Measurements from ENCODE around the gene COPS6.
"Not testable (repeated sequence)": the region's sequence is repeated elsewhere in the genome, so short reads cannot be mapped to it uniquely, and the experiment has no call there.

Gene COPS6

DNA sequence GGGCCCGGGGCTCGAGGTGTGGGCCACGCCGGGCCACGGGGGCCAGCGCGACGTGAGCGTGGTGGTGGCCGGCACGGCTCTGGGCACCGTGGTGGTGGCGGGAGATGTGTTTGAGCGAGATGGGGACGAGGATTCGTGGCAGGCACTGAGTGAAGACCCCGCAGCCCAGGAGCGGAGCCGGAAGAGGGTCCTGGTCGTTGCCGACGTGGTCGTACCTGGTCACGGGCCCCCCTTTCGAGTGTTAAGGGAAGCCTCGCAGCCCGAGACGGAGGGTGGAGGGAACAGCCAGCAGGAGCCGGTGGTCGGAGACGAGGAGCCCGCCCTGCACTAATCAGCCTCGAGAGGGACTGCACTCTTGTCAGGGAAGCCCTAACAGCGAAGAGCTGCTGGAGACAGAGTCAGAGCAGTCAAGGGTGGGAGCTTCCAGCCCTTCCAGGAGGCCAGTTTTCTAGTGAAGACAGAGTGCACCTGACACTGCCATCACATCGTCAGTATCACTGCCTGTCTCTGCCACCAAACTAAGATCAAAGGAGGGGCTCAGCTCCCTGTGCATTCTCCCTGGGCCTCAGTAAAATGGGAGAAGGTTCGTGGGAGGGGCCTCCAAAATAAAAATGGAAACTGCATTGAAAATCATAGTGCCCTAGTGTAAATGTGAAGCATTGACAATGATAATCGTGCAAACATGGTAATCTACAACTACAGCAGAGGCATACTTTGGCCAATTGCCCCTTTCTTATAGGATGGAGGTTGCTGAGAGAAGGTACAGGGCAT lies 39.3 kb downstream of the COPS6 start:
- DNase-seq = no peak

DNA sequence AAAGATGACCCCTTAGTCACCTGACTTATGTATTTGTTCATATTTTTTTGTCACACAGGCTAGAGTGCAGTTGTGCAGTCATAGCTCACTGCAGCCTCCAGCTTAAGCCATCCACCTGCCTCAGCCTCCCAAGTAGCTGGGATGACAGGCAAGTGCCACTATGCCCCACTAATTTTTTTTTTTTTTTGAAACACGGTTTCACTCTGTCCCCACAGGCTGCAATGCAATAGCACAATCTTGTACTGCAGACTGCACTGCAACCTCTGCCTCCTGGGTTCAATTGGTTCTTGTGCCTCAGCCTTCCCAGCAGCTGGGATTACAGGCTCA lies 39.8 kb downstream of the COPS6 start:
- no peak for DNase-seq

DNA sequence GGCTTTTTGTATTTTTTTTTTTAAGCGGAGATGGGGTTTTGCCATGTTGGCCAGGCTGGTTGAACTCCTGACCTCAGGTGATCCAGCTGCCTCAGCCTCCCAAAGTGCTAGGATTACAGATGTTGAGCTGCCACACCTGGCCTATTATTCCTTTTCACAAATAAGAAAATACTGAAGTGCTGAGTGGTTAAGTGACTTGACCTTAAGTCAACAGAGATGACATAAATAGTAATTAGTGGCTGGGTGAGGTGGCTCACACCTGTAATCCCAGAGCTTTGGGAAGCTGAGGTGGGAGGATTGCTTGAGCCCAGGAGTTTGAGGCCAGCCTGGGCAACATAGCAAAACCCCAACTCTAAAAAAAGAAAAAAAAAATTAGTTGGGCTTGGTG lies 41.4 kb downstream of the COPS6 start:
- DNase-seq = not testable (repeated sequence)

DNA sequence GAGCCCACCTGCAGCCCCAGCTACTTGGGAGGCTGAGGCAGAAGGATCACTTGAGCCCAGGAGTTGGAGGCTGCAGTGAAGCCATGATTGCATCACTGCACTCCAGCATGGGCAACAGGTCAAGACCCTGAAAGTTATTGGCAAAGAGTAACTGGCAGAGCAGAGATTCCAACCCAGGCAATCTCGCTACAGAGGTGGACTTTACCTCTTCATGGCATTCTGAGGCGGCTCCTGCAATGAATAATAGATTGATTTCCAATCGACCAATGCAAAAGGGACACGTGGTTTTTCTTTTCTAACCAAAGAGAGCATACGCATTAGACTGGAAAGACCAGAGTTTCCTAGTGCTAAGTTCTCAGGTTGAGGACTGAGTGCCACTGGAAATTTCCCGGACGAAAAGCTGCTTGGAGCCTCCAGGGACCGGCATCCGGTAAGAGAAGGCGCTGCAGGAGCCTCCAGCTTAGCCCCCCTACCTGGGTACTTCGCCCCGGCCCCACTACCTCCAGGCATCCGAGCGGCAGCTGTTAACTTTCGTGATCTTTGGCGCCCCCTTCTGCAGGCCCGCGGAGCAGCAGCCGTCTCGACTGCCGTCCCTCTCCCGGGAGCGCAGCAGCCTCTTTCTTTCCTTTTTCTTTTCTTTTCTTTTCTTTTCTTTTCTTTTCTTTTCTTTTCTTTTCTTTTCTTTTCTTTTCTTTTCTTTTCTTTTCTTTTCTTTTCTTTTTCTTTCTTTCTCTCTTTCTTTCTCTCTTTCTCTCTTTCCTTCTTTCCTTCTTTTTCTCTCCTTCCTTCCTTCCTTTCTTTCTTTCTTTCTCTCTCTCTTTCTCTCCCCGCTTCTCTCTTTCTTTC lies 42.1 kb downstream of the COPS6 start:
- DNase-seq = peak; percentile 50

DNA sequence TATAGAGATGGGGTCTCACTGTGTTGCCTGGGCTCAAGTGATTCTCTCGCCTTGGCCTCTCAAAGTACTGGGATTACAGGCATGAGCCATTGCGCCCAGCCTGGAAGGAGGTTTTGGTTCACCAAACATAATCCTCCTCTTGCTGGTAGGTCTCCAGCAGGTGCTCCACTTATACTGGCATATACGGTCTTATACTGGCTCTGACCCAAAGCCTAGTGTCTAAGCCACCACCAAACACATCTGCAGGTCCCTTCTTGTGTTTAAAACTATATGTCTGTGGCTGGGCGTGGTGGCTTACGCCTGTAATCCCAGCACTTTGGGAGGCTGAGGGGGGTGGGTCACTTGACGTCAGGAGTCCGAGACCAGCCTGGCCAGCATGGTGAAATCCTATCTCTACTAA lies 43.4 kb downstream of the COPS6 start:
- DNase-seq = no peak

DNA sequence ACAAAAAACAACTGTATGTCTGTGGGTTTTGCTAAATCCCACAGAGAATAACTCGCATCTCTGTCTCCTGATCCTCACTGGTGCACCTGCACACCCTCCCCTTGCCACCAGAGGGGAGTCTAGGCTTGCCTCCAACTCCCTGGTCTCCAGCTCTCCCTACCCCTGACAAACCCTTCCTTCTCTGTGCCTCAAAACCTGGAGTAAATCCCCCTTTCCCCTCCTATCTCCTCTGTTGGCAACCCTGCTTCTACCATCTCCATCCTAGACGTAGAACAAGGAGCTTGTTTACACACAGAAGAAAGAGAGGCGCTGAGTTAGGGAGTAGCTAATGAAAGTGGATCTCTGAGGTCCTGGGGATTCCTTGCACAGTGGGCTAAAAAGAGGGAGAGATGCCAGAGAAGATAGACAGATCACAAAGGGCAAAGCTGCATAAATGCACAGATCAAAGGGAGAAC lies 44.0 kb downstream of the COPS6 start:
- DNase-seq = peak; percentile 41

DNA sequence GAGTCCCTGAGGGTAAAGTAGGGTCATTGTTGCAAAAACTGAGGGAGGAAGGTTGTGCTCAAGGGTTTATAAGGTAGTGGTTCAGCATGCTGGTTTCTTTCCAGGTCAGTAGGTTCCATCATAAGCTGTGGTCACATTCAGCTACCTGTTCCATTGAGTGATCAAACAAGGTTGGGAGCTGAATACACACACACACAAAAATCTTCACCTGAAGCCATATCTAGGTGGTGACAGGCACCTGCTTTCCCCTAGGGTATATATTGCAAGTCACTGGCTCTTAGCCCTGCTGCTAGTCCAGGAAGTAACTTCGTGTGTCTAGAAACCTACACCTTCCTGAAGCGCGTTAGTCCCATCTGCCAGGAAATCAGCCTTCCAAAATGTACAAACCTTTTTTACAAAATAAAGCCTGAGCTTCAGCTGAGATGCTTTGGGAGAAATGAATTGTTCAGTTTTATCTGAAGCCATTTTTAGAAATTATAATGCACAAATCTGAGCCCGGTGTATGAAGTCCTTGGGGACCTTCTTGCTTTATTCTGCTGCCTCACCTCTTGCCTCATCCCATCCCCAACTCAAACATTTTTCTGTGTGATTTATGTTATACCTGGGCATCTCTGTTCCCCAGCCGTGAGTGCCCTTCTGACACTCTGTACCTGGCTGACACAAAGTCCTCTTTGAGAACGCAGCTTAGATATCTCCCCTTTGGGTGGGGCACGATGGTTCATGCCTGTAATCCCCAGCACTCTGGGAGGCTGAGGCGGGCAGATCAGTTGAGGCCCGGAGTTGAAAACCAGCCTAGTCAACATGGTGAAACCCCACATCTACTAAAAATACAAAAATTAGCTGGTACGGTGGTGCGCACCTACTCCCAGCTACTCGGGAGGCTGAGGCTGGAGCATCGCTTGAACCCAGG lies 49.3 kb downstream of the COPS6 start:
- DNase-seq = no peak

DNA sequence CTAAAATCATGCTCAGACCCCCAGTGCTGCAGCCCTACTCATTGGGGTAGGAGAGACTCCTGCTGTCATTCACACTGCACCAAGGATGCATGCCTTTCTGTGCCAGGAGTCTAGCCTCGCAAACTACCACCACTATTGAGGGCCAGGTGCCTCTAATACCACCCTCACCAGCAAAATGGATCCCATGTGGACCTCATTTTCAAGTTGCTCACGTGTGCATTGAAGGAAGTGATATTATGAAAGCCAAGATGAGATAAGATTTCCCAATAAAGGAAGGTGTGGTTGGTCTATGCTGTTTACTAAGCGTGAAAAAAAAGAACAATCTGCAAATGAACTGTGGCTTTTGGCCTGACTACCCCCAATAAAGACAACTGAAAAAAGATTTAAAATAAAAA lies 52.8 kb downstream of the COPS6 start:
- no peak for DNase-seq

Data from GDM1 (cell line).